ENCODE measurements around the gene RAP2A. TPM values are rescaled to one million over a fixed set of nuclear protein-coding genes. Genes with fewer than 3 reads are reported as not detected.

RAP2A gene
- total RNA-seq, 1 donor from 2014 or later, result 31.3 TPM

Other genes with a start within 250 kb of the RAP2A start
- gene MBNL2, start 211.8 kb upstream of the RAP2A start, total RNA-seq, result 71.8 to 78.9 TPM (median 76.9 TPM) in 3 replicates

Measured in mesothelial cell of epicardium (in vitro differentiated cells).